Testis (tissue), 2 donors: ENCODE data around the gene YEATS2.

ENCODE experiments used
- POLR2A ChIP-seq: fragments of 450-650 bp; IDR thresholded peaks from one replicate; pipeline ENCODE4 v1.6.1; 2017; ENCODE audit warnings: antibody characterized with exemption, mild to moderate bottlenecking, moderate library complexity
- TF ChIP-seq, protein P1 (sequence below), 3 experiments: fragments of 450-650 bp in 2 of 3; fragments of 200-600 bp in 1 of 3; sonication (generic) in 1 of 3; IDR thresholded peaks; one replicate each; pipeline ENCODE4 v1.5.1; 2016 to 2019; ENCODE audit warnings: antibody characterized with exemption in 3 of 3, mild to moderate bottlenecking in 2 of 3, moderate library complexity in 1 of 3

DNA sequence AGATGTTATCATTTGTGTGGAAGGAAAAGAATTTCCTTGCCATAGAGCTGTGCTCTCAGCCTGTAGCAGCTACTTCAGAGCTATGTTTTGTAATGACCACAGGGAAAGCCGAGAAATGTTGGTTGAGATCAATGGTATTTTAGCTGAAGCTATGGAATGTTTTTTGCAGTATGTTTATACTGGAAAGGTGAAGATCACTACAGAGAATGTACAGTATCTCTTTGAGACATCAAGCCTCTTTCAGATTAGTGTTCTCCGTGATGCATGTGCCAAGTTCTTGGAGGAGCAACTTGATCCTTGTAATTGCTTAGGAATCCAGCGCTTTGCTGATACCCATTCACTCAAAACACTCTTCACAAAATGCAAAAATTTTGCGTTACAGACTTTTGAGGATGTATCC lies 47.0 kb upstream of the YEATS2 start:
- TF ChIP-seq, protein P1, sequence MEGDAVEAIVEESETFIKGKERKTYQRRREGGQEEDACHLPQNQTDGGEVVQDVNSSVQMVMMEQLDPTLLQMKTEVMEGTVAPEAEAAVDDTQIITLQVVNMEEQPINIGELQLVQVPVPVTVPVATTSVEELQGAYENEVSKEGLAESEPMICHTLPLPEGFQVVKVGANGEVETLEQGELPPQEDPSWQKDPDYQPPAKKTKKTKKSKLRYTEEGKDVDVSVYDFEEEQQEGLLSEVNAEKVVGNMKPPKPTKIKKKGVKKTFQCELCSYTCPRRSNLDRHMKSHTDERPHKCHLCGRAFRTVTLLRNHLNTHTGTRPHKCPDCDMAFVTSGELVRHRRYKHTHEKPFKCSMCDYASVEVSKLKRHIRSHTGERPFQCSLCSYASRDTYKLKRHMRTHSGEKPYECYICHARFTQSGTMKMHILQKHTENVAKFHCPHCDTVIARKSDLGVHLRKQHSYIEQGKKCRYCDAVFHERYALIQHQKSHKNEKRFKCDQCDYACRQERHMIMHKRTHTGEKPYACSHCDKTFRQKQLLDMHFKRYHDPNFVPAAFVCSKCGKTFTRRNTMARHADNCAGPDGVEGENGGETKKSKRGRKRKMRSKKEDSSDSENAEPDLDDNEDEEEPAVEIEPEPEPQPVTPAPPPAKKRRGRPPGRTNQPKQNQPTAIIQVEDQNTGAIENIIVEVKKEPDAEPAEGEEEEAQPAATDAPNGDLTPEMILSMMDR (IDR thresholded peaks at IDR 0.05) = no peak
- TF ChIP-seq POLR2A = no peak
